HCT116 (cell line): ENCODE data around the gene WDR45B. TPM values are rescaled to one million over a fixed set of nuclear protein-coding genes. Genes with fewer than 3 reads are reported as not detected.
A peak's percentile ranks its signal among the peaks of the same experiment; 100 is the strongest.

Experiments
- ATAC-seq: fragments of 200-7000 bp; cut with Tn5 transposase; 2 replicates; pipeline ENCODE4 v1.9.1; 2020; ENCODE audit warnings: mild to moderate bottlenecking, moderate library complexity
- BruUV-seq: library from RNA; stranded (reverse); fragments of 400-500 nt; replicated peaks from 2 replicates; lab custom pipeline; 2021; lab: Mats Ljungman, UMichigan
- CTCF ChIA-PET: fragments of 300-600 bp; sonication (Branson Sonifier 250); formaldehyde crosslinking; loops from one replicate; lab custom pipeline; 2021; ENCODE audit warnings: antibody characterized with exemption; lab: Charles Lee
- POLR2A ChIA-PET: fragments of 300-600, 350-600 bp; sonication (Branson Sonifier 250); formaldehyde crosslinking; loops from one replicate; lab custom pipeline; 2021; ENCODE audit warnings: antibody characterized with exemption; lab: Charles Lee
- RAD21 ChIA-PET, 2 experiments: fragments of 300-600 bp; sonication (Branson Sonifier 250); formaldehyde crosslinking; loops; one replicate each; lab custom pipeline; 2023; ENCODE audit warnings: low total read pairs in 2 of 2; ENCODE audit not compliant: uncharacterized antibody in 2 of 2, unreplicated experiment in 2 of 2, low non-redundant PET in 1 of 2; lab: Charles Lee
- DNase-seq: peaks from one replicate; pipeline ENCODE4 v3.0.0-alpha.2; 2010; ENCODE audit warnings: low read depth, low spot score
- H2AFZ ChIP-seq: fragments of 200-600 bp; shearing (Covaris generic), sonication (generic); 2 replicates; pipeline ENCODE4 v1.6.1; 2017; ENCODE audit warnings: low read depth, mixed run types, mixed read lengths, antibody characterized with exemption, low read length; ENCODE audit not compliant: poor library complexity, severe bottlenecking
- H3K27ac ChIP-seq: 2 replicates; pipeline ENCODE4 v1.5.1; 2012; ENCODE audit warnings: low read depth, low read length
- H3K27me3 ChIP-seq: fragments of 200-600 bp; sonication (generic); 2 replicates; pipeline ENCODE4 v1.6.1; 2016; ENCODE audit warnings: mixed run types, low read length, mixed read lengths; ENCODE audit not compliant: insufficient read depth
- H3K36me3 ChIP-seq, 2 experiments: fragments of 200-500 bp in 1 of 2; fragments of 200-600 bp in 1 of 2; sonication (Bioruptor generic) in 1 of 2; sonication (generic) in 1 of 2; 2 replicates each; pipeline versions ENCODE4 v1.5.1 to v1.6.1; 2014 to 2016; ENCODE audit warnings: low read length in 2 of 2, inconsistent platforms in 1 of 2, mixed read lengths in 1 of 2, mixed run types in 1 of 2; ENCODE audit not compliant: insufficient read depth in 2 of 2, control insufficient read depth in 1 of 2
- H3K4me1 ChIP-seq, 2 experiments: fragments of 200-600 bp in 1 of 2; sonication (generic) in 1 of 2; 2 replicates each; pipeline versions ENCODE4 v1.5.1 to v1.6.1; 2012 to 2017; ENCODE audit warnings: low read length in 2 of 2, inconsistent platforms in 1 of 2, mild to moderate bottlenecking in 1 of 2, mixed read lengths in 1 of 2, mixed run types in 1 of 2, moderate library complexity in 1 of 2; ENCODE audit not compliant: insufficient read depth in 2 of 2, control insufficient read depth in 1 of 2
- H3K4me2 ChIP-seq: fragments of 200-600 bp; sonication (generic); 2 replicates; pipeline ENCODE4 v1.6.1; 2017; ENCODE audit warnings: mixed run types, low read length, mixed read lengths
- H3K4me3 ChIP-seq, 2 experiments: fragments of 200-600 bp in 1 of 2; sonication (generic) in 1 of 2; replicated peaks in 1 of 2; 2 replicates each; pipeline ENCODE4 v1.5.1; 2011 to 2016; ENCODE audit warnings: low read length in 2 of 2, control low read depth in 1 of 2, low read depth in 1 of 2, mild to moderate bottlenecking in 1 of 2, mixed read lengths in 1 of 2, mixed run types in 1 of 2
- H3K79me2 ChIP-seq: fragments of 200-600 bp; sonication (generic); 2 replicates; pipeline ENCODE4 v1.6.1; 2017; ENCODE audit warnings: mild to moderate bottlenecking, mixed run types, low read length, moderate library complexity, mixed read lengths; ENCODE audit not compliant: insufficient read depth
- H3K9ac ChIP-seq: fragments of 200-600 bp; sonication (generic); 2 replicates; pipeline ENCODE4 v1.6.1; 2016; ENCODE audit warnings: low read length, mixed read lengths
- H3K9me2 ChIP-seq: fragments of 200-600 bp; sonication (generic), shearing (Covaris generic); 2 replicates; pipeline ENCODE4 v1.6.1; 2017; ENCODE audit warnings: mixed run types, mild to moderate bottlenecking, moderate library complexity; ENCODE audit not compliant: insufficient read depth
- H3K9me3 ChIP-seq, 2 experiments: fragments of 200-500 bp in 1 of 2; fragments of 200-600 bp in 1 of 2; sonication (Bioruptor generic) in 1 of 2; sonication (generic) in 1 of 2; 2 replicates each; pipeline ENCODE4 v1.6.1; 2014 to 2017; ENCODE audit warnings: low read length in 2 of 2, mixed read lengths in 2 of 2, inconsistent platforms in 1 of 2, low read depth in 1 of 2, mild to moderate bottlenecking in 1 of 2, mixed run types in 1 of 2, moderate library complexity in 1 of 2; ENCODE audit not compliant: control insufficient read depth in 1 of 2, insufficient read depth in 1 of 2
- H4K20me1 ChIP-seq: fragments of 200-600 bp; sonication (generic), shearing (Covaris generic); 2 replicates; pipeline ENCODE4 v1.6.1; 2017; ENCODE audit warnings: mixed run types, mild to moderate bottlenecking, moderate library complexity; ENCODE audit not compliant: insufficient read depth
- ATF3 ChIP-seq: IDR thresholded peaks from 2 replicates; pipeline ENCODE4 v1.6.1; 2012
- CTCF ChIP-seq, 3 experiments: fragments of 200-600 bp in 1 of 3; sonication (generic) in 1 of 3; IDR thresholded peaks in 2 of 3; conservative IDR thresholded peaks in 1 of 3; 2 replicates each; pipeline ENCODE4 v1.5.1; 2012 to 2017; ENCODE audit warnings: low read depth in 2 of 3, low read length in 2 of 3, antibody characterized with exemption in 1 of 3, borderline replicate concordance in 1 of 3, control low read depth in 1 of 3, mild to moderate bottlenecking in 1 of 3, mixed read lengths in 1 of 3, mixed run types in 1 of 3, moderate library complexity in 1 of 3; ENCODE audit not compliant: insufficient read depth in 1 of 3
- ELF1 ChIP-seq: IDR thresholded peaks from 2 replicates; pipeline ENCODE4 v1.6.1; 2012; ENCODE audit warnings: low read depth, borderline replicate concordance
- EZH2 ChIP-seq: fragments of 200-600 bp; sonication (generic); IDR thresholded peaks from 2 replicates; pipeline ENCODE4 v1.6.1; 2017; ENCODE audit warnings: antibody characterized with exemption, mixed run types
- JUND ChIP-seq: IDR thresholded peaks from 2 replicates; pipeline ENCODE4 v1.6.1; 2012
- MAX ChIP-seq: IDR thresholded peaks from 2 replicates; pipeline ENCODE4 v1.6.1; 2012
- POLR2AphosphoS5 ChIP-seq: IDR thresholded peaks from 2 replicates; pipeline ENCODE4 v1.6.1; 2011; ENCODE audit warnings: mild to moderate bottlenecking, low read depth, low read length, moderate library complexity
- REST ChIP-seq: IDR thresholded peaks from 2 replicates; pipeline ENCODE4 v1.6.1; 2012; ENCODE audit warnings: low read depth
- SIN3A ChIP-seq: IDR thresholded peaks from 2 replicates; pipeline ENCODE4 v1.6.1; 2012; ENCODE audit warnings: low read depth
- SP1 ChIP-seq: IDR thresholded peaks from 2 replicates; pipeline ENCODE4 v1.6.1; 2012; ENCODE audit warnings: low read depth
- SRF ChIP-seq: IDR thresholded peaks from 2 replicates; pipeline ENCODE4 v1.6.1; 2012; ENCODE audit warnings: low read depth
- TCF7L2 ChIP-seq: IDR thresholded peaks from 2 replicates; pipeline ENCODE4 v1.7.0; 2011; ENCODE audit warnings: borderline replicate concordance, inconsistent platforms; ENCODE audit not compliant: insufficient read depth, insufficient read length; ENCODE audit errors: extremely low read depth
- YY1 ChIP-seq: IDR thresholded peaks from 2 replicates; pipeline ENCODE4 v1.6.1; 2011; ENCODE audit warnings: low read length, low read depth, moderate library complexity, mild to moderate bottlenecking; ENCODE audit not compliant: insufficient replicate concordance; ENCODE audit errors: extremely low read depth
- ZBTB33 ChIP-seq: IDR thresholded peaks from 2 replicates; pipeline ENCODE4 v1.6.1; 2011; ENCODE audit warnings: mild to moderate bottlenecking, low read length, moderate library complexity; ENCODE audit not compliant: insufficient replicate concordance; ENCODE audit errors: extremely low read depth
- ZFX ChIP-seq: fragments of 450-650 bp; IDR thresholded peaks from 2 replicates; pipeline ENCODE4 v1.6.1; 2017
- ZNF274 ChIP-seq: fragments of 200-500 bp; sonication (Bioruptor generic); IDR thresholded peaks from 2 replicates; pipeline ENCODE4 v1.6.1; 2014; ENCODE audit warnings: mild to moderate bottlenecking, low read depth, low read length, inconsistent platforms
- intact Hi-C: fragments of 100-400 bp; cut with micrococcal nuclease; formaldehyde crosslinking; loops from 2 replicates; pipeline ENCODE4 v1.10.0; 2022
- total RNA-seq: library from RNA; stranded (reverse); gene quantifications from one replicate; pipeline ENCODE4 v1.2.1, GENCODE V29; 2021; ENCODE audit not compliant: unreplicated experiment

The WDR45B gene
- total RNA-seq, 1 experiment from 2014 or later, result 117 TPM

- peaks cover 16 to 24% of the 10 kb centered on the region in 2 experiments; a peak in 3 of 4 replicates for H3K9me3 ChIP-seq
- H3K79me2 ChIP-seq, result no peaks in the 10 kb centered on the region
- no peak overlapping the region for H3K9ac ChIP-seq
- TF ChIP-seq ZFX (no peak), ZNF274 (no peak), JUND (no peak), MAX (no peak), SRF (no peak), CTCF (IDR thresholded peaks at IDR 0.05 in 2 of 3, conservative IDR thresholded peaks at IDR 0.05 in 1 of 3; ENCODE audit: borderline replicate concordance in 1 of 3, insufficient read depth in 1 of 3, low read depth in 2 of 3, low read length in 2 of 3) (no peak), ZBTB33 (no peak), ATF3 (no peak), YY1 (no peak), EZH2 (no peak), REST (no peak), SIN3A (no peak), TCF7L2 (no peak), SP1 (no peak), ELF1 (no peak), POLR2AphosphoS5 (no peak)
- TF ChIP-seq, all 23 proteins: peak for 0
- POLR2A ChIA-PET, result no interaction called here
- CTCF ChIA-PET, result no interaction called here
- Histone ChIP-seq H3K36me3 (no peaks in the 10 kb centered on the region), H3K27me3 (no peaks in the 10 kb centered on the region), H3K4me3 (peak overlapping the region; percentile 59 to 62), H3K4me1 (peaks cover 7 to 11% of the 10 kb centered on the region in 2 experiments; a peak in 2 of 4 replicates), H4K20me1 (no peaks in the 10 kb centered on the region), H2AFZ (no peak overlapping the region), H3K27ac (no peak overlapping the region; the same call in 1 of the 2 replicates), H3K4me2 (peak overlapping the region; percentile 74), H3K9me2 (no peaks in the 10 kb centered on the region)
- no TSS peak for BruUV-seq
- no peak for DNase-seq
- intact Hi-C loops, result no loop called here
- ATAC-seq, result no peak
- RAD21 ChIA-PET, result no interaction called here
Observed at GRCh38 chr17:82696916-82697807, 48.9 kb upstream of the WDR45B start.
